HS-27A (cell line): ENCODE results near the gene SLC9A3.

Experiments
- DNase-seq: peaks from one replicate; pipeline ENCODE4 v3.0.0-alpha.2; 2012; ENCODE audit warnings: low read depth, missing footprints

Gene SLC9A3

DNA sequence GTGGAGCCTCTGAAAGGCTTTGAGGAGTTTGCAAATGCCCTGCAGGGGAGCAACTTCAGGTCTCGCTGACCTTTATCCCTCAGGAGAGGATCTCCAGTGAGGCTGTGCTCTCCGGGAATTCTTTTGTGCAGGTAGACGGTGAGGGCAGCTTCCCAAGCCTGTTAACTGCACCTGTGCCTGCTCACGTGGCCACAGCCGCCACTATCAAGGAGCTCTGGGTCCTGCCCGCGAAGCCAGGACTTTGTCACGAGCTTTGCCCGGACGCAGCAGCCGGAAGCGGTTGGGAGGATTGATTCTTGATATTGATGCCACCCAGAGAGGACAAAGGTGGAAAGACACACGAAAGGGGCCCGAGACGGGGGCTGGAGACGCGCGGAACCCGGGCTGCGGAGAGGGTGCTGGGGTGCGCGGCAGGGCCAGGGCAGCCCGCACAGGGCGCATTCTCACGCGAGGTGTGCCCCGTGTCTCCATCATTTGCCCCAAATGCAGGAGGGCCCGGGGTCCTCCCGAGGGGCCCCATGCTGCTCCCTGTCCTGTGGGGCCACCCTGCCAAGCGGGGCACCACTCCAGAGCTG, 18.2 kb downstream of the SLC9A3 start:
- DNase-seq = no peak

DNA sequence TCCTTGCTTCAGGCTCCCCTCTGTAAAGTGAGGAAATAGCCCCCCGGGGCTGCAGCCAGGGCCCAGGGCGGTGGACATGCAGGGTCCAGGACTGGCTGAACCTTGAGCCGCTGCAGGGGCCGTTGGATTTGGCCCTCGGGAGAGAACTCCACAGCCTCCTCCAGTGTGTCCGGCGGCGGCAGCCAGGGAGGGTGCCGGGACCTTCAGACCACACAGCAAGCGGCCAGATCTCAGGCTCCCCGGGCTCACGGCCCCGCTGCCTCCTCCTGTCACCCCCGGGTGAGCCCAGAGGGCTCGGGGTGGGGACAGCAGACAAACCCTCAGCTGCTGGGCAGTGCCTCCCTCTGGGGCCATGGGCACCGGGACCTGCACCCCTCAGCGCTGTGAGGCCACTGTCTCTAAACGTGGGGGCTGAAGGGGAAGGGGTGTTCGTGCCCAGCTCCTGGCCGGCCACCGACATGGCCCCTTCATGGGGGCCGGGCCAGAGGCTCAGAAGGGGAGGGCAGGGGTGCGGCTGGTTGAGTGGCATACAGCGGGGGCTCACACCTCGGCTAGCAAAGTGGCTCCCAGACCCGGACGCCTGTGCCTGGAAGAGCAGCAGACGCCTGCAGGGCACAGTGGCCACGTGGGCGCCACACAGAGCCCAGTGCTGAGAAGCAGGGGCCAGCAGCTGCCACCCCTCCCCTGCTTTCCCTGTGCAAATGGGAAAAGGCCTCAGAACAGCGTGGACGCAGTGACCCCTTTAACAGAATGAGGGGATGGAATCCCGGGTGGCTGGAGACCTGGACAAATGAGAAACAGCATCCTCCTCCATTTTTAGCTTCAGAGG, 19.7 kb downstream of the SLC9A3 start:
- DNase-seq = no peak

DNA sequence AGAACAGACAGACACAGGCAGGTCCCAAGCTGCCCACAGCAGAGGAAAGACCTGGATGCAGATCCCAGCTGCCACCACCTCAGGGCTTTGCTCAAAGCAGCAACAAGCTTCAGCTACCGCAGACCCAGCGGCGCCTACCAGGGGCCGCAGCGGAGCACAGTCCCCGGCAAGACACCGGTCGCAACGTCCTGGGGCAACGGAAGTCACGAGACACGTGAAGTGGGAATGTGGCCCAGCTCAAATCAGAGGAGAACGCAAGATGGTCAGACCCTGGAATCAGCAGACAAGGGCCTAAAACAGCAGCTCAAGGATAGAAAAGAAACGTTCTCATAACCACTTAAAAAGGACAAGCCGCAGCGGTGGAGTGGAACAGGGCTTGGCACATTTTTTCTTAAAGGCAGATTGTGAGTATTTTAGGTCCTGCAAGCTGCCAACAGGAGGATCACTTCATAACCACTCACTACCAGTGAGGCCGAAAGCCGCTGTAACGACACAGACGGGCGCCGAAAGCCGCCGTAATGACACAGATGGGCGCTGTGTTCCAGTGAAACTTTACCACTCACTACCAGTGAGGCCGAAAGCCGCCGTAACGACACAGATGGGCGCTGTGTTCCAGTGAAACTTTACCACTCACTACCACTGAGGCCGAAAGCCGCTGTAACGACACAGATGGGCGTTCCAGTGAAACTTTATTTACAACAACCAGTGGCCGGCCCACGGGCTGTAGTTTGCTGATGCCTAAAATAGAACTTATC, 21.7 kb downstream of the SLC9A3 start:
- DNase-seq = no peak

DNA sequence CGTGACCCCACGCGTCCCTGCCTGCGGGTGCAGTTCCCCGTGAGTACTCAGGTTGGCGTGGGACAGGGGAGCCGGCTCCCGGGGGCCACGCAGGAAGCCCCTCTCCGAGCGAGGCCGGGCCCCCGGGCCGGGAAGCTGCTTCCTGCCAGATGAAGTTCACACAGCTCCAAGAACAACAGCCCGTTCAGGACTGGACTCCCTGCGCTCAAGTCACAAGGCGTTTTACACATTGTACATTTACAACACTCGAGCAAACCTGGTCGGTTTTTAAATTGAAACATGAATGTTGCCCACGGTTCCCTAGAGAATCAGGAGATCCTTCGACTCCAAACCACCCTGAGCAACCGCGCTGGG, 22.4 kb downstream of the SLC9A3 start:
- no peak for DNase-seq

DNA sequence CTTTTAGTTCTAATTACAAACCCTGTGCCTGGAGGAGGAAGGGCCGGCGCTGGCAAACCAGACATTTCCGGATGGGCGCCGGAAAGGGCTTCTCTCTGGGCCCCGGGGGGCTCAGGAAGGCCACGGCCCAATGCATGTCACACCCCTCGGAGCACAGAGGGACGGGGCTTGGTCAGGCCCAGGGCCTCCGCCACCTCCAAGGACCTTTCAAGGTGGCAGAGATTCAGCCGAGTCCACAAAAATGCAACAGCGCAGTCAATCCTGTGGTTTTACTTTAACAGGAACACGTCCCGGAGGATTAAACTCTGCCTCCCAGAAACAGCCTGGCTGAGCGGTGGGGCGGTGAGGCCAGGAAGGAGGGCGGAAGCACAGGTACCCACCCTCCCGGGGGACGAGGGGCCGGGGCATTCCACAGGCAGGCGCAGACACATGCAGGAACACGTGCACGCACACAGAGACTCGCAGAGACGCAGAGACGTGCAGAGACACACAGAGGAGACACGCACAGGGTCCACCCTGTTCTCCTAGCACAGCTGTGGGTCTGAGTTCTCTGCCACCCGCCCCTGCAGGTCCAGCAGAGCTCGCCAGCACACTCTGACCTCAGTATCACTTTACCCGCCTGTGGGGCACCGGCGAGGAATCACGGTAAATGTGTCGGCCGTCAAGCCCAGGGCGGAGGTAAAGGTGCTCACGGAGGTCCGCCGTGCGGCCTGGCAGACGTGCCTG, 23.0 kb downstream of the SLC9A3 start:
- no peak for DNase-seq

DNA sequence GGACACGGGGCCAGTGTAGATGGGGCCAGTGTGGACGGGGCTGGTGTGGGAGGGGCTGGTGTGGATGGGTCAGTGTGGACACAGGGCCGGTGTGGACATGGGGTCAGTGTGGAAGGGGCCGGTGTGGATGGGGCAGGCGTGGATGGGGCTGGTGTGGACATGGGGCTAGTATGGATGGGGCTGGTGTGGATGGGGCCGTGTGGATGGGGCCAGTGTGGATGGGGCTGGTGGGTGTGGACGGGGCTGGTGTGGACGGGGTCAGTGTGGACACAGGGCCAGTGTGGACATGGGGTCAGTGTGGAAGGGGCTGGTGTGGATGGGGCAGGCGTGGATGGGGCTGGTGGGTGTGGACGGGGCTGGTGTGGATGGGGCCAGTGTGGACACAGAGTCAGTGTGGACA, 23.8 kb downstream of the SLC9A3 start:
- DNase-seq = no peak

DNA sequence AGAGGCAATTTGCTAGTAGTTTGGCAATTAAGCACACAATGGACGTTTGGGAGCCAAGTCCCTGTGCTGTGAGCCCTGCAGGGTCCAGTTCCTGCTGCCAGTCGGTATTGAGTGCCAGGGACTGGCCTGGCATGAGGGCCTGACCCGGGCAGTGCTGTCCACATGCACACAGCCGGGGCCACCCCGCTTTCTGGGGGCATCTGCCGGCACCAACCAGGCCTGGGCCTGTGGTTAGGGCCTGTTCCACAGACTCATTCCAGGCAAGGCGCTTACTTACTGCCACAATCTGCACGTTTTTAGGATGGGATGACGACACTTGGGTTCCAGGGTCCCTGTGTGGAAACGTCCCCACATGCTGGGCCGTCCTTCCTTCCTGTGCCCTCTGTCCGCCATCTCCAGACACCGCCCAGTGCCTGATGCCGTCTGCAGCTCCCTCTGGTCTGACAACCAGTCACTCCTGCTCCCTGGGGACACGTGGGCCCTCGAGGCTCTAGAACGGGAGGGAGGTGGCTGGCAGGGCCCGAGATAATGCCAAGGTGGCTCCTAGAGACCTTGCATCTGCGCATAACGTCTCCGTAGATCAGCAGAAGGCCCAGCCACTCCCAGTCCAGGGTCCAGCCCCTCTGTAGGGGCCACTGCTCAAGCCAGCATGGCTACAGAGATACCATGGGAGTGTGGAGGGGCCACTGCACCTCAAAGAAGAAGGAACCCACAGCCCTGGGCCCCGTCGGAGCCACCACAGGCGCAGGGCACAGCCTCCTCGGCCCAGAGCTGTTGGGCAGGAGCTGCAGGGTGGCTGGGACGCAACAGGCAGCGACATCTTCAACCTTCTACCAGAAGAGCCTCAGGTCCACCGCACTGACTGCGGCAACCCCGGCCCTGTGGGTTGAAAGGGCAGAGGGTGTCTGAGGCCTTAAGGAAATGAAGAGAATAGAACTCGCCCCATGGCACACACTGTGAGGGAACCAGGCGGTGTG, 24.7 kb downstream of the SLC9A3 start:
- DNase-seq = no peak

DNA sequence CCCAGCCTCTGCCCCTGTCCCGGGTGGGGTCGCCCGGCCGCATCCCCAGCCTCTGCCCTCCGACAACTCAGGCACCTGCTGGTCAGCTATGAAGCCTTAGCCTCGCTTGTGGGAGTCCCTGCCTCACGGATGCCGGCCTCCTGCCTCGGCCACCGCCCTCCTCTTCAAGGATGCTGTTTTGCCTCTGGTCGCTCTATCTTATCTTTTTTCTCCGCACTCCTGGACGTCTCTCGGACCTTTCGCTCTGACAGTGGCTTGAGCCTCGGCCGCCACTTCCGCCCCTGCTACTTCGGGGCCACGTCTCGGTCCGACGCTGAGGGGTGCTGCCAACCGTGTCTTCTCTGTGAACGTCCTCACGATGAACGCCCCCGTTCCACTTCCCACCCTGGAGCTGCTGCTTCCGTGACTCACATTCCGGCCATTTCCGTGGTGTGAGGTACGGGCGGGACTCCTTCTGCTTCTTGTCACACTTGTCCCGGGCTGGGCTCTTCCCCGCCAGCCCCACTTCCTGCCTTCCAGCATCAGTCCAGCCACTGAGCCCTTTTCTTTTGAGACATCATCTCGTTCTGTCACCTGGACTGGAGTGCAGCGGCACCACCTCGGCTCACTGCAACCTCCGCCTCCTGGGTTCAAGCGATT, 26.3 kb downstream of the SLC9A3 start:
- DNase-seq = no peak

DNA sequence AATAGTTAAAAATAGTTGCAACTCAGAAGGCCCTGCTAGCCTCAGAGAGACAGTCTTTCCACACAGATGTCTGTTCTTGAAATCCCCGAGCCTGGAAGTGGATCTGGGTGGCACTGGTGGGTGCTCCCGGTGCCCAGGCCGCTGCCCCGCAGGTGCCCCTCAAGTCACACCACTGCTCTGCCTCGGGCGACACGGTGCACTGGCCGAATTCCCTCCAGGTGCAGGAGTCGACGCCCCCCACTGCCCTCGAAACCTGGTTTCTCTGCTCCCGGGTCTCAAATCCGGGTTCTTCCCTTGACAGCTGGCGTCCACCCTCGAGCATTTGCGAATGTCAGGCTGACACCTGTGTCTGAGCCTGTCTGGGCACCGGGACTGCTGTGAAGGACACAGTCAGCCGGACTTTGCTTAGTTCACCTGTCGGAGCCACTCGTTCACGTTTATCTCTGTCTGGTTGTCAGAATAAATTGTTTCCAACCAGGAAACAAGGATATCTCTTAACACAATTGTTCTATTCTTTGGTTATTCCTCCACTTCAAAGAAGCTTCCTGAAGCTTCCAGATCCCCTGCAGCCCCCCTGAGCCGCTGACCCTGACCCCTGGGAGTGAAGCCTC, 27.1 kb downstream of the SLC9A3 start:
- DNase-seq = no peak

DNA sequence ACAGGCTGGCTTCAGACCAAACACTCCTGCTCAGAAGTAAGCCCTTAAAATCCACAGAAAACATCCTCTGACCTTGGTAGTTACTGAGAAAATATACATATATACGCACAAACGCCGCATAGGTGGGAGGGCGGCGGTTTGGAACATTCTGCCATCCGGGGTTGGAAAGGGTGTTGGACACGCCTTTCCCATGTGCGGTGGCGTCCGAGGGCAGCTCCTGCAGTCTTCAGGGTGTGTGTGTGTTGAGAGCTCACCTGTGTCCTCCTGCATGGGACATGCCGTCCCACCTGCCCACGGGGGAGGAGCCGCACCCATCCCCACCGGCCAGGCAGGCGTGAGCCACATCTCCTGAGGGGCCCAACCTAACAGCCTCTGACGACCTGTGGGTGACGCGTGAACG, 28.2 kb downstream of the SLC9A3 start:
- DNase-seq = no peak

DNA sequence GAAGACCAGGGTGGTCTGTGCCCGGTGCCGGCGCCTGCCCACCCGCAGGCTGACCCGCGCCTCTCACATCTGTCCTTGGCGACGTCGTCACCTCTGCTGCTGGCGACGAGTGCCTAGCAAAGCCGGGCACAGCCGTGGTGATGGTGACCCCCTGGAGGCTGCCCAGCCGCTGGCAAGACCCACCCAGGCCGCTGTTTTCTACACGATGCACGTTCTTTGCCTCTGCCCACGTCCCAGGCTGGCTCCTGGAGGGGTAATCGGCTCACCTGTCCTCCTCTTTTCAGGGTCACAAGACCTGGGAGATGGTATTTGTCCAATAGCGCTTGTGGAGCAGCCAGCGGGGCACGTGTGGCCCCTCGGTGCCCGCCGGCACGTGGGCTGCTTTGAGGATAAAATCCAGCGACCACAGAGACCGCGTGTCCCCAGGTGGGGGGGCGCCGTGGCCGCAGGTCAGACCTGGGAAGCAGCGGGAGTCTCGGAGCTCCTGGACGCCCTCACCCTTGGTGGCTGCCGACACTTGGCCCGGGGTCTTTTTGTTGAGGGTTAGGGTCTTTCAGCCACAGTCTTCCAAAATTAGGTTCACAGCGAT, 29.5 kb downstream of the SLC9A3 start:
- no peak for DNase-seq

DNA sequence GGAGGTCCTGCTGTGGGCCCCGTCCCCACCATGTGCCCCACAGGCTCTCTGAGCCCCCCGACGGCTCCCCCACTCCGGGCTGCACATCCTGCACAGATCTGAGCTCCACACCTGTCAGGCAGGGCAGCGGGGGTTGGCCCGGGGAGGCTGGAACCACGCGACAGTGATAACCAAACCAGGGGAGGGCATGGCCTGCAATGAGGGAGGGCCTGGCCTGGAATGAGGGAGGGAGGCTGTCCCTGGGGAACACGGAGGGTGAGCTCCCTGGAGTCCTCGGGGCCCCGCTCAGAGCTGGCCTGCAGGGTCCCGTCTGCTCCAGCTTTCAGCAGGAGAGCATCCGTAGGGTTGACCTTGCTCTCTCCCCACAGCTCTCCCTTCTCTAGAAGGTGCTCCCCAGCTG, 30.5 kb downstream of the SLC9A3 start:
- DNase-seq = no peak

DNA sequence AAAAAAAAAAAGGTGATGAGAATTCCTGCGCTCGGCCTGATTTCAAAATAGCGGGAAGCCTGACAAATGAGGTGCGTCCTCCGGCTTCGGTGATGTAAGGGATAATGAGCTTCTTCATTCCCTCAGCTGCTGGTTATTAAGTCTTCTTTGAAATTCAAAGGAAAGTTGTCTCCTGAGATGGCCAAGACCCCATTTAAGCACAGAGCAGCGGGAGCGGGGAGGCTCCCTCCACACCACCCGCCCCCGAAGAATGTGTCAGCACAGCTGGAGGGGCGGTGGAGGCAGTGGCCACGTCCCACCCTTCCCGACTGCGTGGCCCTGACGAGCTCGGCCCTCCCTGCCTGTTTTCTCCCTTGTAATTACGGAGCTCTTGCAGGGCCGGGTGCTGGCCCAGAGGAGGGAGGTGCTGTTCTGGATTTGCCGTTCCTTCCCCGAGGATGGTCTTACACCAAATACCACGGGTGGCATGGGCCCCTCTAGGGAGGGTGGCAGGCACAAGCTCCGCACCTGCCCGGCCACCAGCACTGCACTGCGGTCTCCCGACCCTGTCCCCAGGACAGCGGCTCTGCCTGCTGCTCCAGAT, 31.0 kb downstream of the SLC9A3 start:
- DNase-seq = no peak

DNA sequence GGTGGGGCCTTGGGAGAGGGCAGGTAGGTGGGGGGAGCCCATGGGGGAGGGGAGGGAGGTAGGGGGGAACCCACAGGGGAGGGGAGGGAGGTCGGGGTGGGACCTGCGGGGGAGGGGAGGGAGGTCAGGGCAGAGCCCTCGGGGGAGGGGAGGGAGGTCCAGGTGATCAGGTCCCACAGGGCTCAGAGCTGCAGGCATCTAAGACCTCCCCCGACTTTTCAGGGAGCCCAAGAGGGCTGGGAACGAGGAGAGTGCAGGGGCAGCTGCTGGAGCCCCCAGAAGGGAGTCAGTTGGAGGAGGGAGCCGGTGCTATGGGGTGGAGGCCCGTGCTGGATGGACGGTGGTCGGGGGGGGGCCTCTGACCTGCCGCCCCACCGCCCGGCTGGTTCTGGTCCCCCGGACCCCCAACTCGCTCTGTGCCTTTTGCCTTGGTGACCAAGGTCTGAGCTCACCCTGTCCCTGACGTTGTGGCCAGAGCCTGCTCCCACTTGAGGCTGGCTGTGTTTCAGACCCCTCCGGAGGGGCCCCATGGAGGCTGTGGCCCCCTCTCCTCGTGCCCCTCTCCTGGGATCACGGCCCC, 31.8 kb downstream of the SLC9A3 start:
- no peak for DNase-seq

DNA sequence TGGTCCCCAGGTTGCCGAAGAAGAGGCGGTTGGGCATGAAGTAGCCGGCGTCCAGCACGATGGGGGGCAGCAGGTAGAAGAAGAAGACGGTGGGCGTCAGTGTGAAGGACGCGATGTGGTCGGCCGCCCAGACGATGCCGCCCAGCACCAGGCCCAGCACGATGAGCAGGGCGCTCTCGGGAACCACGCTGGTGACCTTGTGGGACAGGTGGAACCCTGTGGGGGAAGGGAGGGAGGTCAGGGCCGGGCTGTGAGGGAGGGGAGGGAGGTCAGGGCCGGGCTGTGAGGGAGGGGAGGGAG, 32.4 kb downstream of the SLC9A3 start:
- no peak for DNase-seq

DNA sequence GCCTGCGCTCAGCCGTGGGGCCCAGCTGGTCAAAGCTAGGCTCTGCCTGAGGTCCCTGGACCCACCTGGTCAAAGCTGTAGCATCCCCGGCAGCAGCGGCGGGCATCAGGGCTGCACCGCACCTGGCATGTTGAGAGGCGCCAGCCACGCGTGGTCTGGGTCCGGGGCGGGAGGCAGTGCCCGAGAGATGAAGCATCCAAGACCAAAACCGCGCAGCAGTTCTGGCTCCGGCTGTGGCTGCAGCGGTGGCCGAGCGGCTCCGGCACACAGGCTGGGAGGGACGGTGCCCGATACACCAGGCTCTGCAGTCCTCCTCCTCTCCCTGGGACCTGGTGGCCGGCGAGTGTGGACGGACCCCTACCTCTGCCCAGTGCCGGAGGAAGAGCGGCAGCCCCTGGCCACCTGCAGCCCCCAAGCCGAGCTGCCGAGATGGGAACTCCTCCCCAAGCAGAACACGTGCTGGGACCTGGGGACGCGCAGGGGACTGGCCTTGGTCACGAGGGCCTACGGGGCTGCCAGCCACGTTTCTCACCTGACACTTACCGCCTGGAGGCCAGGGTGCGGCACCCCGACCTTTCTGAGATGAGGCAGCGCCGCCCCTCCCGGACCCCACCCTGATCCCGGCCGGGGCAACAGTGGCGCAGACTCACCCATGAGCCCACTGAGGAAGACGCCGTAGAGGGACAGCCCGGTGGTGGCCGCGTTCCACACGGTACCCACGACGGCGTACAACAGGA, 33.0 kb downstream of the SLC9A3 start:
- DNase-seq = no peak

DNA sequence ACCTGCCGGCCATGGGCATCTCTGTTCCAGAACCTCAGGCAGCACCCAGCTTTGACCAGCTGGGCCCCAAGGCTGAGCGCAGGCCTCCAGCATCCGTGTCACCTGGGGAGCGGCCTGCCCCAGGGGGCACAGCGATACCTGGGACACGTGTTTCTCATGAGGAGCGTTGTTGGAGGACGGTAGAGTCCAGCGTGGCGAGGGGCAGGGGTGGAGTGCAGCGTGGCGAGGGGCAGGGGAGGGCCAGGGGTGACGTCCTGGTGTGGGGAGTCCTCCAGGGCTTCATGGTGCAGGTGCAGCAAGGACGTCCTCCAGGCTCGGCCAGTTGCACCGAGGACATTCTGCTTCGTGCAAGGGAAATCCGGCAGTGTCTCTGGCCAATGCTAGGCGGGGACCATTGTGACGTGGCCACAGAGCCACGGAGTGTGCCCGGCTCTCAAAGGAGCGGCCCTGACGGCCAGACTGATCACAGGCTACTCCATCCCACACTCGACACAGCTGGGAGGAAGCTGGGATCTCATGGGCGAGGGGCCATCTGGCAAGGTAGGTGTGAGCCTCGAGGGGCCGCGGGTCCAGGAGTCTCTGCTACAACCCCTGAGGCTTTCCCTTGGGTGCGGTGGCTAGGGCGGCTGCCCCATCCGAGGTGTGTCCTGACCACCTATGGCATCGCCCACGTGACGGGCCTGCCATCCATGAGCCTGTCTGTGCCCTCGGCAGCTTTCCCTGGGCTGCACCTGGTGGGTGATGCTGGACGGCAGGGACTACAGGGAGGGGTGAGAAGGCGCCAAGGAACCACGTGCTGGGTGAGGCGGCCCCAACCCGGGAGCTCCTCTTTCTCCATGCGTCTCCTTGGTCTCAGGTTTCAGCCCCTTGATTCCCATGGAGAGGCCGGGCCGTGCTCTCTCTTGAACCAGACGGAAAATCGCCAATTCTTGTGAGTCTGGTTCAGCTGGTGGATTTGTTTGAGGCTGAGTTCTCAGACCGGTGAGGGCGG, 33.8 kb downstream of the SLC9A3 start:
- no peak for DNase-seq

DNA sequence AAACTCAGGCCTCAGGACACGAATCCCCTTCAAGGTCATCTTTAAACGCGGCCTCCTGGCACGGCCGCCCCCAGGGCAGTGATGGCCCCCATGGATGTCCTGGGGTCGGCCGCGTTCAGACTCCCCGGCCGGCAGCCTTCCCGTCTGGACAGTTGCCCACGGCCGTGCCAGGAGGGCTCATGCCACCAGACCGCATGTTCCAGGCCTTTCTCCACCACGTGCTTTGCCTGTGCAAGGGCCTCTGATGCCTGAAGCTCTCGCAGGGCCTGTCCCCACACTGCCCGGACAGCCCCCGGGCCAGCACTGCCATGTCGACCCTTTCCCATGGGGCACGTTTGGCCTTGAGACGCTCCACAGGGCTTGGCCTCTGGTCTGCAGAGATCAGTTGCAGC, 34.6 kb downstream of the SLC9A3 start:
- no peak for DNase-seq
